Keratinocyte (primary cell): Measurements from ENCODE around the gene HARBI1. TPM values are rescaled to one million over a fixed set of nuclear protein-coding genes. Genes with fewer than 3 reads are reported as not detected.
A peak's percentile ranks its signal among the peaks of the same experiment; 100 is the strongest.

Experiments
- DNase-seq: peaks from one replicate; pipeline ENCODE4 v3.0.0-alpha.2; 2011; ENCODE audit warnings: low read depth, missing footprints, low spot score
- FAIRE-seq: peaks from 2 replicates; lab custom pipeline; 2011; peaks lifted over from hg19 to GRCh38; lab: Jason Lieb, UNC
- H2AFZ ChIP-seq: 2 replicates; pipeline ENCODE4 v1.6.0; 2012; ENCODE audit warnings: low read length, control low read depth, inconsistent platforms; ENCODE audit not compliant: control insufficient read depth
- H3K27ac ChIP-seq: 2 replicates; pipeline ENCODE4 v1.5.1; 2011; ENCODE audit warnings: low read length; ENCODE audit not compliant: control insufficient read depth, insufficient read depth
- H3K27me3 ChIP-seq: 3 replicates; pipeline ENCODE4 v1.6.0; 2011; ENCODE audit warnings: low read length; ENCODE audit not compliant: control insufficient read depth, insufficient read depth; ENCODE audit errors: extremely low read depth
- H3K36me3 ChIP-seq, 2 experiments: 2 replicates in 1 of 2; 3 replicates in 1 of 2; pipeline ENCODE4 v1.5.1; 2011; ENCODE audit warnings: low read length in 2 of 2, mild to moderate bottlenecking in 1 of 2; ENCODE audit not compliant: control insufficient read depth in 2 of 2, insufficient read depth in 2 of 2; ENCODE audit errors: extremely low read depth in 1 of 2
- H3K4me1 ChIP-seq: 3 replicates; pipeline ENCODE4 v1.5.1; 2011; ENCODE audit warnings: low read length; ENCODE audit not compliant: control insufficient read depth, insufficient read depth; ENCODE audit errors: extremely low read depth
- H3K4me2 ChIP-seq: 3 replicates; pipeline ENCODE4 v1.6.0; 2011; ENCODE audit warnings: low read depth, low read length; ENCODE audit not compliant: control insufficient read depth, insufficient read depth; ENCODE audit errors: extremely low read depth
- H3K4me3 ChIP-seq, 3 experiments: fragments of 200-600 bp in 1 of 3; sonication (generic) in 1 of 3; 2 replicates in 2 of 3; 3 replicates in 1 of 3; pipeline ENCODE4 v1.5.1; 2011 to 2016; ENCODE audit warnings: low read length in 3 of 3, mild to moderate bottlenecking in 3 of 3, control low read depth in 2 of 3, inconsistent platforms in 1 of 3, low read depth in 1 of 3, mixed read lengths in 1 of 3, mixed run types in 1 of 3, moderate library complexity in 1 of 3; ENCODE audit not compliant: control insufficient read depth in 2 of 3, insufficient read depth in 2 of 3; ENCODE audit errors: extremely low read depth in 1 of 3
- H3K79me2 ChIP-seq: 2 replicates; pipeline ENCODE4 v1.6.0; 2012; ENCODE audit warnings: low read length; ENCODE audit not compliant: control insufficient read depth, insufficient read depth
- H3K9ac ChIP-seq: 3 replicates; pipeline ENCODE4 v1.6.0; 2011; ENCODE audit warnings: low read length; ENCODE audit not compliant: control insufficient read depth, insufficient read depth; ENCODE audit errors: extremely low read depth
- H3K9me1 ChIP-seq: 3 replicates; pipeline ENCODE4 v1.6.0; 2011; ENCODE audit warnings: low read length; ENCODE audit not compliant: control insufficient read depth, insufficient read depth; ENCODE audit errors: extremely low read depth
- H3K9me3 ChIP-seq: 2 replicates; pipeline ENCODE4 v1.5.1; 2012; ENCODE audit warnings: low read depth, low read length; ENCODE audit not compliant: control insufficient read depth
- H4K20me1 ChIP-seq: 3 replicates; pipeline ENCODE4 v1.6.0; 2011; ENCODE audit warnings: low read length; ENCODE audit not compliant: control insufficient read depth, insufficient read depth; ENCODE audit errors: extremely low read depth
- EZH2 ChIP-seq: IDR thresholded peaks from one replicate; pipeline ENCODE4 v1.6.1; 2012; ENCODE audit warnings: inconsistent platforms, mild to moderate bottlenecking, low read length, moderate library complexity
- dilution Hi-C: fragments of 300-500 bp; cut with MboI; formaldehyde crosslinking; loops from one replicate; pipeline ENCODE4 v1.7.0; 2020; ENCODE audit warnings: low sequenced_read_pairs; ENCODE audit not compliant: extremely low pct_ligation_motif_present
- polyA plus RNA-seq, 5 experiments: library from polyadenylated mRNA; depleted of rRNA in 3 of 5; stranded (reverse) in 3 of 5; stranded (forward) in 1 of 5; unstranded in 1 of 5; fragments of >200 nt; gene quantifications; 1 replicate in 1 of 5; 2 replicates in 3 of 5; 3 replicates in 1 of 5; pipeline versions ENCODE4 v1.2.1 to v1.2.3, GENCODE V29; 2011 to 2012; ENCODE audit warnings: missing spikeins in 2 of 5, low read depth in 1 of 5, low replicate concordance in 1 of 5
- TF ChIP-seq, protein P1 (sequence below), 3 experiments: IDR thresholded peaks in 1 of 3; conservative IDR thresholded peaks in 1 of 3; optimal IDR thresholded peaks in 1 of 3; 2 replicates in 2 of 3; 3 replicates in 1 of 3; pipeline versions ENCODE3 to v1.5.1; 2011; ENCODE audit warnings: low read length in 3 of 3, mild to moderate bottlenecking in 3 of 3, moderate library complexity in 2 of 3, control low read depth in 1 of 3, inconsistent platforms in 1 of 3; ENCODE audit not compliant: insufficient read depth in 2 of 3; ENCODE audit errors: extremely low read depth in 1 of 3

Gene HARBI1
- polyA plus RNA-seq, 1 donor (not counting 4 experiments of a cell fraction or from before 2014, with no cell fraction given), result 5.5 TPM

DNA sequence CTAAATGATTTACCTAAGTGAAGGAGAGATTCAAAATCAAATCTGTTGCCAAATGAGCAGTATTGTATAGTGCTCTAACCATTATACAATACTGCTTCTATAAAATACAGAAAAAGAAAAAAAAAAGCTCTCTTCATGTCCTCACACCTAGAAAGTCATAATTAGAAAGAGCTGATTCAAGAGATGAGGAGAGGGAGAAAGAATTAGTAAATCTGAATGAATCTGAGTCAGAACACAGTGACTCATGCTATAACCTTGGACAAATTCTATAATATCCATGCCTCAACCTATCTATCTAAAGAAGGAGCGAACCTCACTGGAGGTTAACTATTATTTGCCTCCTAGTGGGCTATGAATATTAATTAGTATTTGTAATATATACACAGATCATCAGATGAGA, 52.6 kb downstream of the HARBI1 start:
- no peak overlapping the region for H2AFZ ChIP-seq
- H3K79me2 ChIP-seq, result peaks cover 68% of the 10 kb centered on the region
- peak overlapping the region; percentile 8 for H3K9ac ChIP-seq
- H3K9me1 ChIP-seq, result no peaks in the 10 kb centered on the region
- peak overlapping the region; percentile 41 for H3K4me2 ChIP-seq
- peaks cover 30% of the 10 kb centered on the region for H3K4me1 ChIP-seq
- DNase-seq (no peak), FAIRE-seq (no peak)
- no peak overlapping the region for H3K4me3 ChIP-seq
- H3K27ac ChIP-seq, result peak overlapping the region; percentile 66
- no peaks in the 10 kb centered on the region for H3K36me3 ChIP-seq
- H3K27me3 ChIP-seq, result no peaks in the 10 kb centered on the region
- TF ChIP-seq, protein P1, sequence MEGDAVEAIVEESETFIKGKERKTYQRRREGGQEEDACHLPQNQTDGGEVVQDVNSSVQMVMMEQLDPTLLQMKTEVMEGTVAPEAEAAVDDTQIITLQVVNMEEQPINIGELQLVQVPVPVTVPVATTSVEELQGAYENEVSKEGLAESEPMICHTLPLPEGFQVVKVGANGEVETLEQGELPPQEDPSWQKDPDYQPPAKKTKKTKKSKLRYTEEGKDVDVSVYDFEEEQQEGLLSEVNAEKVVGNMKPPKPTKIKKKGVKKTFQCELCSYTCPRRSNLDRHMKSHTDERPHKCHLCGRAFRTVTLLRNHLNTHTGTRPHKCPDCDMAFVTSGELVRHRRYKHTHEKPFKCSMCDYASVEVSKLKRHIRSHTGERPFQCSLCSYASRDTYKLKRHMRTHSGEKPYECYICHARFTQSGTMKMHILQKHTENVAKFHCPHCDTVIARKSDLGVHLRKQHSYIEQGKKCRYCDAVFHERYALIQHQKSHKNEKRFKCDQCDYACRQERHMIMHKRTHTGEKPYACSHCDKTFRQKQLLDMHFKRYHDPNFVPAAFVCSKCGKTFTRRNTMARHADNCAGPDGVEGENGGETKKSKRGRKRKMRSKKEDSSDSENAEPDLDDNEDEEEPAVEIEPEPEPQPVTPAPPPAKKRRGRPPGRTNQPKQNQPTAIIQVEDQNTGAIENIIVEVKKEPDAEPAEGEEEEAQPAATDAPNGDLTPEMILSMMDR (optimal IDR thresholded peaks at IDR 0.05 in 1 of 3, IDR thresholded peaks at IDR 0.05 in 1 of 3, conservative IDR thresholded peaks at IDR 0.05 in 1 of 3; ENCODE audit: extremely low read depth in 1 of 3, insufficient read depth in 2 of 3, low read length in 3 of 3), result no peak
- TF ChIP-seq EZH2, result no peak
- dilution Hi-C loops, result no loop called here
- no peaks in the 10 kb centered on the region for H3K9me3 ChIP-seq
- H4K20me1 ChIP-seq, result no peaks in the 10 kb centered on the region

DNA sequence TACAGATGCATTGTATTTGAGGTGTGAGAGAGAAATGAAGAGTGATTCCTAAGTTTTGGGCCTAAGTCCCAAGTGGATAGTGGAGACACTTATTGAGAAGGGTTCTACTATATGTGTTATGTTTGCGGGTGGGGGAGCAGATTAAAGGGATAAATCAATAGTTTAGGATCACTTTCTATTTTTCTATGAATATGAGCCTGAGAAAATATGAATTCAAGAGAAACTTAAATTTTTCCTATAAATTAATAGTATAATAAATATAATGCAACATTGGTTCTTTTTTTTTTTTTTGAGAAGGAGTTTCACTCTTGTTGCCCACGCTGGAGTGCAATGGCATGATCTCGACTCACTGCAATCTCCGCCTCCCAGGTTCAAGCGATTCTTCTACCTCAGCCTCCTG, 54.5 kb downstream of the HARBI1 start:
- Histone ChIP-seq H4K20me1 (no peaks in the 10 kb centered on the region), H3K4me1 (peaks cover 30% of the 10 kb centered on the region), H3K27ac (no peak overlapping the region), H3K27me3 (no peaks in the 10 kb centered on the region), H3K4me3 (no peak overlapping the region), H2AFZ (no peak overlapping the region), H3K36me3 (no peaks in the 10 kb centered on the region), H3K9me3 (no peaks in the 10 kb centered on the region), H3K9ac (no peak overlapping the region), H3K4me2 (no peak overlapping the region), H3K9me1 (no peaks in the 10 kb centered on the region), H3K79me2 (peaks cover 72% of the 10 kb centered on the region)
- DNase-seq (no peak), FAIRE-seq (no peak)
- dilution Hi-C loops, result no loop called here
- no peak for TF ChIP-seq EZH2
- TF ChIP-seq, protein P1 (optimal IDR thresholded peaks at IDR 0.05 in 1 of 3, IDR thresholded peaks at IDR 0.05 in 1 of 3, conservative IDR thresholded peaks at IDR 0.05 in 1 of 3; ENCODE audit: extremely low read depth in 1 of 3, insufficient read depth in 2 of 3, low read length in 3 of 3), result no peak
